HEK293 (cell line): Measurements from ENCODE around the gene GAD1.

Experiments
- CTCF ChIA-PET: fragments of 350-600 bp; formaldehyde crosslinking; extraction: SDS; loops from one replicate; lab custom pipeline; 2021; ENCODE audit warnings: antibody characterized with exemption; lab: Yijun Ruan, JAX
- POLR2A ChIA-PET: fragments of 300-600 bp; formaldehyde crosslinking; extraction: SDS; loops from one replicate; lab custom pipeline; 2020; ENCODE audit warnings: antibody characterized with exemption, inconsistent platforms; lab: Yijun Ruan, JAX
- H3K27ac ChIP-seq: fragments of 200-500 bp; sonication (Bioruptor generic); 2 replicates; pipeline ENCODE4 v1.5.1; 2014; ENCODE audit warnings: low read depth, low read length, control low read depth, inconsistent platforms; ENCODE audit errors: extremely low read depth
- H3K36me3 ChIP-seq, 2 experiments: fragments of 200-500 bp in 1 of 2; sonication (Bioruptor generic) in 1 of 2; 1 replicate in 1 of 2; 2 replicates in 1 of 2; pipeline ENCODE4 v1.5.1; 2014 to 2017; ENCODE audit warnings: inconsistent platforms in 2 of 2, low read length in 2 of 2; ENCODE audit not compliant: control insufficient read depth in 2 of 2, insufficient read depth in 1 of 2
- H3K4me1 ChIP-seq: fragments of 200-500 bp; sonication (Bioruptor generic); 2 replicates; pipeline ENCODE4 v1.5.1; 2014; ENCODE audit warnings: mild to moderate bottlenecking, low read length, inconsistent platforms; ENCODE audit not compliant: control insufficient read depth, insufficient read depth
- H3K4me3 ChIP-seq: 2 replicates; pipeline ENCODE4 v1.5.1; 2011; ENCODE audit warnings: low read depth, mild to moderate bottlenecking, control low read depth, low read length, moderate library complexity
- H3K9me3 ChIP-seq: fragments of 200-500 bp; sonication (Bioruptor generic); 2 replicates; pipeline ENCODE4 v1.5.1; 2014; ENCODE audit warnings: low read depth, low read length, inconsistent platforms; ENCODE audit not compliant: control insufficient read depth, insufficient read depth
- EGR2 ChIP-seq: fragments of 450-650 bp; formaldehyde crosslinking; IDR thresholded peaks from 2 replicates; pipeline ENCODE4 v1.5.1; 2016; ENCODE audit warnings: low read depth, missing biosample characterization, missing genetic modification characterization
- HOXA7 ChIP-seq: sonication (generic); formaldehyde crosslinking; IDR thresholded peaks from 2 replicates; pipeline ENCODE4 v1.8.1; 2022; ENCODE audit warnings: missing genetic modification reagents, borderline replicate concordance
- HOXD13 ChIP-seq: sonication (generic); formaldehyde crosslinking; IDR thresholded peaks from 2 replicates; pipeline ENCODE4 v1.8.0; 2022; ENCODE audit warnings: missing genetic modification reagents, borderline replicate concordance
- KLF10 ChIP-seq: fragments of 450-650 bp; IDR thresholded peaks from 2 replicates; pipeline ENCODE4 v1.5.1; 2018; ENCODE audit warnings: missing biosample characterization, mild to moderate bottlenecking, missing genetic modification characterization
- PRDM1 ChIP-seq: fragments of 450-650 bp; formaldehyde crosslinking; IDR thresholded peaks from 2 replicates; pipeline ENCODE4; 2016; ENCODE audit warnings: missing biosample characterization, missing genetic modification characterization
- ZNF133 ChIP-seq: fragments of 450-650 bp; formaldehyde crosslinking; IDR thresholded peaks from 2 replicates; pipeline ENCODE4 v1.5.1; 2016; ENCODE audit warnings: missing biosample characterization, missing genetic modification characterization
- ZNF175 ChIP-seq: fragments of 450-650 bp; formaldehyde crosslinking; IDR thresholded peaks from 2 replicates; pipeline ENCODE4 v1.5.1; 2016; ENCODE audit warnings: missing biosample characterization, missing genetic modification characterization
- ZNF221 ChIP-seq: fragments of 450-650 bp; formaldehyde crosslinking; IDR thresholded peaks from 2 replicates; pipeline ENCODE4 v1.5.1; 2017; ENCODE audit warnings: missing biosample characterization, missing genetic modification characterization, borderline replicate concordance
- ZNF341 ChIP-seq: fragments of 450-650 bp; formaldehyde crosslinking; IDR thresholded peaks from 2 replicates; pipeline ENCODE4; 2016; ENCODE audit warnings: low read depth, missing biosample characterization, missing genetic modification characterization
- ZNF354C ChIP-seq: fragments of 450-650 bp; formaldehyde crosslinking; IDR thresholded peaks from 2 replicates; pipeline ENCODE4 v1.5.1; 2016; ENCODE audit warnings: missing biosample characterization, missing genetic modification characterization, low read depth, borderline replicate concordance
- ZNF366 ChIP-seq: fragments of 450-650 bp; formaldehyde crosslinking; conservative IDR thresholded peaks from 2 replicates; pipeline ENCODE4 v1.5.1; 2016; ENCODE audit warnings: missing biosample characterization, missing genetic modification characterization
- ZNF544 ChIP-seq: fragments of 450-650 bp; formaldehyde crosslinking; IDR thresholded peaks from 2 replicates; pipeline ENCODE4 v1.5.0; 2017; ENCODE audit warnings: missing biosample characterization, missing genetic modification characterization
- ZNF548 ChIP-seq: fragments of 450-650 bp; formaldehyde crosslinking; IDR thresholded peaks from 2 replicates; pipeline ENCODE4 v1.5.1; 2016; ENCODE audit warnings: missing biosample characterization, missing genetic modification characterization
- ZNF585B ChIP-seq: fragments of 450-650 bp; formaldehyde crosslinking; IDR thresholded peaks from 2 replicates; pipeline ENCODE4 v1.5.1; 2016; ENCODE audit warnings: missing biosample characterization, missing genetic modification characterization
- ZNF600 ChIP-seq: fragments of 450-650 bp; formaldehyde crosslinking; IDR thresholded peaks from 2 replicates; pipeline ENCODE4 v1.5.1; 2016; ENCODE audit warnings: missing biosample characterization, missing genetic modification characterization
- ZNF610 ChIP-seq: fragments of 450-650 bp; formaldehyde crosslinking; IDR thresholded peaks from 2 replicates; pipeline ENCODE4 v1.5.1; 2016; ENCODE audit warnings: missing biosample characterization, missing genetic modification characterization, borderline replicate concordance
- ZNF660 ChIP-seq: fragments of 450-650 bp; IDR thresholded peaks from 2 replicates; pipeline ENCODE4 v1.5.1; 2018; ENCODE audit warnings: missing biosample characterization, mild to moderate bottlenecking, missing genetic modification characterization
- ZNF792 ChIP-seq: fragments of 450-650 bp; formaldehyde crosslinking; IDR thresholded peaks from 2 replicates; pipeline ENCODE4 v1.5.1; 2016; ENCODE audit warnings: missing biosample characterization, missing genetic modification characterization
- ZXDB ChIP-seq: fragments of 450-650 bp; formaldehyde crosslinking; IDR thresholded peaks from 2 replicates; pipeline ENCODE4 v1.5.1; 2016; ENCODE audit warnings: missing biosample characterization, missing genetic modification characterization
- TF ChIP-seq, protein P1 (sequence below): fragments of 450-650 bp; formaldehyde crosslinking; IDR thresholded peaks from 2 replicates; pipeline ENCODE4 v1.5.1; 2017; ENCODE audit warnings: missing biosample characterization, missing genetic modification characterization
- TF ChIP-seq, protein P2 (sequence below): fragments of 450-650 bp; formaldehyde crosslinking; IDR thresholded peaks from 2 replicates; pipeline ENCODE4 v1.5.1; 2016; ENCODE audit warnings: missing biosample characterization, missing genetic modification characterization
- TF ChIP-seq, protein P3 (sequence below): fragments of 450-650 bp; IDR thresholded peaks from 2 replicates; pipeline ENCODE4 v1.5.1; 2018; ENCODE audit warnings: missing biosample characterization, mild to moderate bottlenecking, missing genetic modification characterization
- TF ChIP-seq, protein P4 (sequence below): sonication (generic); formaldehyde crosslinking; IDR thresholded peaks from 2 replicates; pipeline ENCODE4 v1.8.1; 2022; ENCODE audit warnings: mild to moderate bottlenecking, moderate library complexity, missing genetic modification reagents

The GAD1 gene

DNA sequence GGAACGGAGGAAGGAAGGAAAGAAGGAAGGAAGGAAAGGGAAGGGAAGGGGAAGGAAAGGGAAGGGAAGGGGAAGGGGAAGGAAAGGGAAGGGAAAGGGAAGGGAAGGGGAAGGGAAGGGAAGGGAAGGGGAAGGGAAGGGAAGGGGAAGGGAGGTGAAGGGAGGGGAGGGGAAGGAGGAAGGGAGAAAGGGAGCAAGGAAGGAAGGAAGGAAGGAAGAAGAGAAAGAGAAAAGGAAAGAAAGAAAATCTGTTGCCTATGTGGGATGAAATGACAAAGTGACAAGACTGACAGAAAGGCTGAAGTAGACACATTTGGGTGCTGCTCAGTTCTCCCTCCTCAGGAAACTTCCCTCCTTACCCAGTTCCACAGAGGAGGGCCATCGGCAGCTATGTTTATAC lies 66.1 kb downstream of the GAD1 start:
- ChIA-PET CTCF (interaction anchor here (2.8 kb wide), 1 partner anchor 10 kb away, joined by 25 read pairs; no protein-coding TSS in a partner anchor), POLR2A (no interaction called here)
- no peaks in the 10 kb centered on the region for H3K9me3 ChIP-seq

DNA sequence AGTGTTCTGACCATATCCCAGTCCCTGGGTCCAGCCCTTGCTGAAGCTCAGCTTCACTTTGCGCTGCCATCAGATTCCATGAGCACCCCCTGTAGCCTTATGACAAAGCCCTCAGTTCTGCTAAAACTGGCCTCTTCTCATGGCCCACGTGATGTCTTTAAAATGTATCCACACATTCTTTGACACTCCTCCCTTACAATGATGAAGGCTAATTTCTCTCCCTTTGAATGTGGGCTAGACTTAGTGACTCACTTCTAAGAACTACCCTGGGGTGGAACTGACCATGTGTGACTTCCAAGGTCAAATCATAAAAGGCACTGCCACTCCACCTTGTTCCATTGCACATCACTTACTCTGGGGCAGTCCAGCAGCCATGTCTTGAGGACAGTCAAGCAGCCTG lies 67.0 kb downstream of the GAD1 start:
- H3K4me1 ChIP-seq, result no peaks in the 10 kb centered on the region
- no peak overlapping the region for H3K27ac ChIP-seq
- POLR2A ChIA-PET, result no interaction called here
- H3K4me3 ChIP-seq, result no peak overlapping the region
- no peaks in the 10 kb centered on the region for H3K9me3 ChIP-seq
- CTCF ChIA-PET, result interaction anchor here (1.0 to 2.9 kb wide), 2 partner anchors 10 to 67 kb away, joined by 3 to 14 read pairs; partner anchors contain the start of gene GAD1
- H3K36me3 ChIP-seq, result no peaks in the 10 kb centered on the region
- TF ChIP-seq ZNF354C (tag by site-specific recombination) (no peak), ZNF133 (no peak), HOXD13 (no peak), HOXA7 (CRISPR knock-in tag) (no peak), ZNF660 (no peak), EGR2 (tag by site-specific recombination) (no peak), ZNF221 (no peak), KLF10 (tag by site-specific recombination) (no peak), ZNF544 (tag by site-specific recombination) (no peak), ZNF792 (tag by site-specific recombination) (no peak), ZNF610 (tag by site-specific recombination) (no peak), ZNF600 (no peak), ZNF548 (no peak)
- TF ChIP-seq, protein P1, sequence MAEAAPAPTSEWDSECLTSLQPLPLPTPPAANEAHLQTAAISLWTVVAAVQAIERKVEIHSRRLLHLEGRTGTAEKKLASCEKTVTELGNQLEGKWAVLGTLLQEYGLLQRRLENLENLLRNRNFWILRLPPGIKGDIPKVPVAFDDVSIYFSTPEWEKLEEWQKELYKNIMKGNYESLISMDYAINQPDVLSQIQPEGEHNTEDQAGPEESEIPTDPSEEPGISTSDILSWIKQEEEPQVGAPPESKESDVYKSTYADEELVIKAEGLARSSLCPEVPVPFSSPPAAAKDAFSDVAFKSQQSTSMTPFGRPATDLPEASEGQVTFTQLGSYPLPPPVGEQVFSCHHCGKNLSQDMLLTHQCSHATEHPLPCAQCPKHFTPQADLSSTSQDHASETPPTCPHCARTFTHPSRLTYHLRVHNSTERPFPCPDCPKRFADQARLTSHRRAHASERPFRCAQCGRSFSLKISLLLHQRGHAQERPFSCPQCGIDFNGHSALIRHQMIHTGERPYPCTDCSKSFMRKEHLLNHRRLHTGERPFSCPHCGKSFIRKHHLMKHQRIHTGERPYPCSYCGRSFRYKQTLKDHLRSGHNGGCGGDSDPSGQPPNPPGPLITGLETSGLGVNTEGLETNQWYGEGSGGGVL (tag by site-specific recombination), result no peak
- TF ChIP-seq, protein P2, sequence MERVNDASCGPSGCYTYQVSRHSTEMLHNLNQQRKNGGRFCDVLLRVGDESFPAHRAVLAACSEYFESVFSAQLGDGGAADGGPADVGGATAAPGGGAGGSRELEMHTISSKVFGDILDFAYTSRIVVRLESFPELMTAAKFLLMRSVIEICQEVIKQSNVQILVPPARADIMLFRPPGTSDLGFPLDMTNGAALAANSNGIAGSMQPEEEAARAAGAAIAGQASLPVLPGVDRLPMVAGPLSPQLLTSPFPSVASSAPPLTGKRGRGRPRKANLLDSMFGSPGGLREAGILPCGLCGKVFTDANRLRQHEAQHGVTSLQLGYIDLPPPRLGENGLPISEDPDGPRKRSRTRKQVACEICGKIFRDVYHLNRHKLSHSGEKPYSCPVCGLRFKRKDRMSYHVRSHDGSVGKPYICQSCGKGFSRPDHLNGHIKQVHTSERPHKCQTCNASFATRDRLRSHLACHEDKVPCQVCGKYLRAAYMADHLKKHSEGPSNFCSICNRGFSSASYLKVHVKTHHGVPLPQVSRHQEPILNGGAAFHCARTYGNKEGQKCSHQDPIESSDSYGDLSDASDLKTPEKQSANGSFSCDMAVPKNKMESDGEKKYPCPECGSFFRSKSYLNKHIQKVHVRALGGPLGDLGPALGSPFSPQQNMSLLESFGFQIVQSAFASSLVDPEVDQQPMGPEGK (tag by site-specific recombination), result no peak
- TF ChIP-seq, protein P3, sequence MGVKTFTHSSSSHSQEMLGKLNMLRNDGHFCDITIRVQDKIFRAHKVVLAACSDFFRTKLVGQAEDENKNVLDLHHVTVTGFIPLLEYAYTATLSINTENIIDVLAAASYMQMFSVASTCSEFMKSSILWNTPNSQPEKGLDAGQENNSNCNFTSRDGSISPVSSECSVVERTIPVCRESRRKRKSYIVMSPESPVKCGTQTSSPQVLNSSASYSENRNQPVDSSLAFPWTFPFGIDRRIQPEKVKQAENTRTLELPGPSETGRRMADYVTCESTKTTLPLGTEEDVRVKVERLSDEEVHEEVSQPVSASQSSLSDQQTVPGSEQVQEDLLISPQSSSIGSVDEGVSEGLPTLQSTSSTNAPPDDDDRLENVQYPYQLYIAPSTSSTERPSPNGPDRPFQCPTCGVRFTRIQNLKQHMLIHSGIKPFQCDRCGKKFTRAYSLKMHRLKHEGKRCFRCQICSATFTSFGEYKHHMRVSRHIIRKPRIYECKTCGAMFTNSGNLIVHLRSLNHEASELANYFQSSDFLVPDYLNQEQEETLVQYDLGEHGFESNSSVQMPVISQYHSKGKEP (tag by site-specific recombination), result no peak
- TF ChIP-seq, protein P4, sequence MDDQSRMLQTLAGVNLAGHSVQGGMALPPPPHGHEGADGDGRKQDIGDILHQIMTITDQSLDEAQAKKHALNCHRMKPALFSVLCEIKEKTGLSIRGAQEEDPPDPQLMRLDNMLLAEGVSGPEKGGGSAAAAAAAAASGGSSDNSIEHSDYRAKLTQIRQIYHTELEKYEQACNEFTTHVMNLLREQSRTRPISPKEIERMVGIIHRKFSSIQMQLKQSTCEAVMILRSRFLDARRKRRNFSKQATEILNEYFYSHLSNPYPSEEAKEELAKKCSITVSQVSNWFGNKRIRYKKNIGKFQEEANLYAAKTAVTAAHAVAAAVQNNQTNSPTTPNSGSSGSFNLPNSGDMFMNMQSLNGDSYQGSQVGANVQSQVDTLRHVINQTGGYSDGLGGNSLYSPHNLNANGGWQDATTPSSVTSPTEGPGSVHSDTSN (CRISPR knock-in tag), result no peak

More for the DNA sequence above, 66.1 kb downstream of the GAD1 start:
- Histone ChIP-seq H3K4me3 (no peak overlapping the region), H3K4me1 (no peaks in the 10 kb centered on the region), H3K36me3 (no peaks in the 10 kb centered on the region), H3K27ac (no peak overlapping the region)
- TF ChIP-seq ZNF175 (tag by site-specific recombination), result no peak
- peak; percentile 60 for TF ChIP-seq ZNF366
- TF ChIP-seq ZNF341, result no peak
- TF ChIP-seq PRDM1 (tag by site-specific recombination), result peak; percentile 58
- no peak for TF ChIP-seq EGR2 (tag by site-specific recombination)
- TF ChIP-seq ZNF585B, result no peak
- no peak for TF ChIP-seq ZXDB (tag by site-specific recombination)
